B cell (primary cell): Measurements from ENCODE around the gene EDNRB.

Experiments
- EZH2 ChIP-seq: IDR thresholded peaks from 2 replicates; pipeline ENCODE4 v1.6.1; 2012; ENCODE audit warnings: borderline replicate concordance, low read depth, mild to moderate bottlenecking, moderate library complexity, low read length; ENCODE audit not compliant: insufficient read depth, poor library complexity, severe bottlenecking
- TF ChIP-seq, protein P1 (sequence below): fragments of 200-600 bp; IDR thresholded peaks from one replicate; pipeline ENCODE4 v1.8.0; 2022; ENCODE audit warnings: antibody characterized with exemption, mild to moderate bottlenecking

DNA sequence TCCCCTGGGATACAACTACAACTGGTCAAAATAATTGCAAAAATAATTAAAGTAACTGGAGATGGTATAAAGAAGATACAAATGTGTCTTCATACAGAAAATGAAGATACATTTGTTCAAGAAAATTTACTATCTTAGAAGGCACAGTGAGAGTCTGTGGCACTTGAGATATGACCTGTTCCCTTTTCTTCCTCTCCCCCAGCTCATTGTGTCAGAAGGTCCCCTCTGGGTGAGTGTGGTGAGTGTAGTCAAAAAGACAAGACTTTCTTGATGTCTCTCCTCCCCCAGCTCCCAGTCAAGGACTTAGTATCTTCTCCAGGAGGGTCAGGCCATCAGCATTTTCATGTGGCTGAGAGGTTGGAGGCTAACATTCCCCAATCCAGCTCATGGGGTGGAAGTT lies 51.7 kb downstream of the EDNRB start:
- TF ChIP-seq, protein P1, sequence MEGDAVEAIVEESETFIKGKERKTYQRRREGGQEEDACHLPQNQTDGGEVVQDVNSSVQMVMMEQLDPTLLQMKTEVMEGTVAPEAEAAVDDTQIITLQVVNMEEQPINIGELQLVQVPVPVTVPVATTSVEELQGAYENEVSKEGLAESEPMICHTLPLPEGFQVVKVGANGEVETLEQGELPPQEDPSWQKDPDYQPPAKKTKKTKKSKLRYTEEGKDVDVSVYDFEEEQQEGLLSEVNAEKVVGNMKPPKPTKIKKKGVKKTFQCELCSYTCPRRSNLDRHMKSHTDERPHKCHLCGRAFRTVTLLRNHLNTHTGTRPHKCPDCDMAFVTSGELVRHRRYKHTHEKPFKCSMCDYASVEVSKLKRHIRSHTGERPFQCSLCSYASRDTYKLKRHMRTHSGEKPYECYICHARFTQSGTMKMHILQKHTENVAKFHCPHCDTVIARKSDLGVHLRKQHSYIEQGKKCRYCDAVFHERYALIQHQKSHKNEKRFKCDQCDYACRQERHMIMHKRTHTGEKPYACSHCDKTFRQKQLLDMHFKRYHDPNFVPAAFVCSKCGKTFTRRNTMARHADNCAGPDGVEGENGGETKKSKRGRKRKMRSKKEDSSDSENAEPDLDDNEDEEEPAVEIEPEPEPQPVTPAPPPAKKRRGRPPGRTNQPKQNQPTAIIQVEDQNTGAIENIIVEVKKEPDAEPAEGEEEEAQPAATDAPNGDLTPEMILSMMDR = no peak
- TF ChIP-seq EZH2 = no peak
